ENCODE data around the gene IL6ST. TPM values are rescaled to one million over a fixed set of nuclear protein-coding genes. Genes with fewer than 3 reads are reported as not detected.

The IL6ST gene
- total and polyA plus RNA-seq, 9 donors: 45.9 to 406 (median 169) TPM

- no peak for DNase-seq
- H3K27me3 ChIP-seq: no peaks in the 10 kb centered on the region
- TF ChIP-seq EP300 (IDR thresholded peaks at IDR 0.05) (no peak), CTCF (IDR thresholded peaks at IDR 0.05) (no peak), POLR2A (IDR thresholded peaks at IDR 0.05) (no peak)
- no peaks in the 10 kb centered on the region for H3K36me3 ChIP-seq
- no peaks in the 10 kb centered on the region for H3K9me3 ChIP-seq
- no peak overlapping the region for H3K27ac ChIP-seq
- intact Hi-C loops (cut with DNase I): no loop called here
- peaks cover 7% of the 10 kb centered on the region for H3K4me1 ChIP-seq (ENCODE audit: insufficient read depth)
- 66 to 77% (median 68%) methylated on average over 8 of the region's 8 CpGs for WGBS, 3 donors
- no peak overlapping the region for H3K4me3 ChIP-seq
Observed at GRCh38 chr5:55897206-55897894, 97.4 kb downstream of the IL6ST start.

DNA sequence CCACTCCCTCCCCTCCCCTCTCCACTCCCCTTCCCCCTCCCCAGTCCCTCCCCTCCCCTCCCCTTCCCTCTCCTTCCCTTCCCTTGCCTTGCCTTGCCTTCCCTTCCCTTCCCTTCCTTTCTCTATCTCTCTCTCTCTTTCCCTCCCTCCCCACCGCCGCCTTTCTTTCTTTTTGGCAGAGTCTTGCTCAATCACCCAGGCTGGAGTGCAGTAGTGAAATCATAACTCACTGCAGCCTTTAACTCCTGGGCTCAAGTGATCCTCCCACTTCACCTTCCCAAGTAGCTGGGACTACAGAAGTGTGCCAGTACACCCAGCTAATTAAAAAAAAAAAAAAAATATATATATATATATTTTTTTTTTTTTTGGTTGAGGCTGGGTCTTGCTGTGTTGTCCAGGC lies 98.1 kb downstream of the IL6ST start:
- no peaks in the 10 kb centered on the region for H3K36me3 ChIP-seq
- intact Hi-C loops (cut with DNase I): no loop called here
- H3K4me1 ChIP-seq (ENCODE audit: insufficient read depth): peaks cover 7% of the 10 kb centered on the region
- H3K27me3 ChIP-seq: no peaks in the 10 kb centered on the region
- WGBS, 3 donors: 58 to 67% (median 63%) methylated on average over 1 to 2 of the region's 2 CpGs
- H3K4me3 ChIP-seq: no peak overlapping the region
- TF ChIP-seq EP300 (IDR thresholded peaks at IDR 0.05) (no peak), CTCF (IDR thresholded peaks at IDR 0.05) (no peak), POLR2A (IDR thresholded peaks at IDR 0.05) (no peak)
- H3K27ac ChIP-seq: no peak overlapping the region
- no peaks in the 10 kb centered on the region for H3K9me3 ChIP-seq
- no peak for DNase-seq

- Histone ChIP-seq H3K36me3 (no peaks in the 10 kb centered on the region), H3K4me3 (no peak overlapping the region), H3K9me3 (no peaks in the 10 kb centered on the region), H3K27ac (no peak overlapping the region), H3K4me1 (ENCODE audit: insufficient read depth) (peaks cover 7% of the 10 kb centered on the region), H3K27me3 (no peaks in the 10 kb centered on the region)
- WGBS, 3 donors: 94 to 97% (median 95%) methylated on average over 2 of the region's 2 CpGs
- no peak for TF ChIP-seq POLR2A (IDR thresholded peaks at IDR 0.05)
- TF ChIP-seq EP300 (IDR thresholded peaks at IDR 0.05): no peak
- no peak for TF ChIP-seq CTCF (IDR thresholded peaks at IDR 0.05)
- DNase-seq: no peak
- intact Hi-C loops (cut with DNase I): no loop called here
Observed at GRCh38 chr5:55896238-55896637, 98.5 kb downstream of the IL6ST start.

GRCh38 chr5:55895346-55895745 lies 99.4 kb downstream of the IL6ST start:
- 90 to 93% (median 91%) methylated on average over 3 of the region's 3 CpGs for WGBS, 3 donors
- no peaks in the 10 kb centered on the region for H3K36me3 ChIP-seq
- no peak overlapping the region for H3K27ac ChIP-seq
- no peak overlapping the region for H3K4me3 ChIP-seq
- TF ChIP-seq CTCF (IDR thresholded peaks at IDR 0.05) (no peak), POLR2A (IDR thresholded peaks at IDR 0.05) (no peak), EP300 (IDR thresholded peaks at IDR 0.05) (no peak)
- H3K9me3 ChIP-seq: no peaks in the 10 kb centered on the region
- H3K27me3 ChIP-seq: no peaks in the 10 kb centered on the region
- no peak for DNase-seq
- peaks cover 7% of the 10 kb centered on the region for H3K4me1 ChIP-seq (ENCODE audit: insufficient read depth)
- intact Hi-C loops (cut with DNase I): no loop called here
